ENCODE measurements around the gene INF2.
A peak's percentile ranks its signal among the peaks of the same experiment; 100 is the strongest.

The INF2 gene

GRCh38 chr14:104643306-104643705, 46.1 kb upstream of the INF2 start:
- no peak for TF ChIP-seq CTCF (IDR thresholded peaks at IDR 0.05; ENCODE audit: low read depth, low read length, missing control alignments)
- in situ Hi-C loops (cut with HindIII; ENCODE audit: low pct_ligation_motif_present, low sequenced_read_pairs), result no loop called here
- no peaks in the 10 kb centered on the region for H3K36me3 ChIP-seq (replicated peaks)

GRCh38 chr14:104644091-104644635, 45.3 kb upstream of the INF2 start:
- in situ Hi-C loops (cut with HindIII; ENCODE audit: low pct_ligation_motif_present, low sequenced_read_pairs), result no loop called here
- Histone ChIP-seq H3K27ac (no peak overlapping the region), H3K36me3 (replicated peaks) (no peaks in the 10 kb centered on the region), H3K27me3 (replicated peaks) (no peaks in the 10 kb centered on the region), H3K4me3 (ENCODE audit: low read depth, low read length) (no peak overlapping the region)
- no peak for DNase-seq
- TF ChIP-seq CTCF (IDR thresholded peaks at IDR 0.05; ENCODE audit: low read depth, low read length, missing control alignments), result no peak

More at GRCh38 chr14:104643306-104643705, 46.1 kb upstream of the INF2 start:
- H3K4me3 ChIP-seq (ENCODE audit: low read depth, low read length), result no peak overlapping the region
- no peak for DNase-seq
- no peak overlapping the region for H3K27ac ChIP-seq
- H3K27me3 ChIP-seq (replicated peaks), result no peaks in the 10 kb centered on the region

- TF ChIP-seq CTCF (IDR thresholded peaks at IDR 0.05; ENCODE audit: low read depth, low read length, missing control alignments), result no peak
- in situ Hi-C loops (cut with HindIII; ENCODE audit: low pct_ligation_motif_present, low sequenced_read_pairs), result no loop called here
- no peak for DNase-seq
- Histone ChIP-seq H3K4me3 (ENCODE audit: low read depth, low read length) (no peak overlapping the region), H3K36me3 (replicated peaks) (no peaks in the 10 kb centered on the region), H3K27ac (no peak overlapping the region), H3K27me3 (replicated peaks) (no peaks in the 10 kb centered on the region)
These were observed 44.6 kb upstream of the INF2 start for GRCh38 chr14:104644656-104645378.

GRCh38 chr14:104647467-104648043, 41.9 kb upstream of the INF2 start:
- no peak for DNase-seq
- Histone ChIP-seq H3K27ac (no peak overlapping the region), H3K4me3 (ENCODE audit: low read depth, low read length) (no peak overlapping the region), H3K27me3 (replicated peaks) (no peaks in the 10 kb centered on the region), H3K36me3 (replicated peaks) (no peaks in the 10 kb centered on the region)
- in situ Hi-C loops (cut with HindIII; ENCODE audit: low pct_ligation_motif_present, low sequenced_read_pairs), result no loop called here
- TF ChIP-seq CTCF (IDR thresholded peaks at IDR 0.05; ENCODE audit: low read depth, low read length, missing control alignments), result no peak

- peak; percentile 11 for DNase-seq
- no peaks in the 10 kb centered on the region for H3K27me3 ChIP-seq (replicated peaks)
- H3K36me3 ChIP-seq (replicated peaks), result no peaks in the 10 kb centered on the region
- TF ChIP-seq CTCF (IDR thresholded peaks at IDR 0.05; ENCODE audit: low read depth, low read length, missing control alignments), result peak; percentile 98
- peak overlapping the region; percentile 58 for H3K4me3 ChIP-seq (ENCODE audit: low read depth, low read length)
- in situ Hi-C loops (cut with HindIII; ENCODE audit: low pct_ligation_motif_present, low sequenced_read_pairs), result no loop called here
- no peak overlapping the region for H3K27ac ChIP-seq
These were observed 39.1 kb upstream of the INF2 start for GRCh38 chr14:104650057-104650980.
